OCI-LY1 (cell line): ENCODE data around the gene CNOT3.

Experiments
- CTCF ChIP-seq: fragments of 200-600 bp; sonication (generic), shearing (Covaris generic); IDR thresholded peaks from 2 replicates; pipeline ENCODE4 v1.5.1; 2017; ENCODE audit warnings: mild to moderate bottlenecking, antibody characterized with exemption, low read length, moderate library complexity, mixed read lengths
- EZH2 ChIP-seq: fragments of 200-600 bp; sonication (generic), shearing (Covaris generic); IDR thresholded peaks from 2 replicates; pipeline ENCODE4 v1.8.0; 2017; ENCODE audit warnings: borderline replicate concordance, mixed run types, mild to moderate bottlenecking, antibody characterized with exemption, low read length, moderate library complexity, mixed read lengths

GRCh38 chr19:54129617-54129996 is 8.0 kb upstream of the CNOT3 start:
- TF ChIP-seq CTCF = no peak
- TF ChIP-seq EZH2 = no peak
